ENCODE results near the gene FBLN5.

Gene FBLN5

GRCh38 chr14:91835197-91835919, 112.1 kb downstream of the FBLN5 start:
- H3F3A ChIP-seq (ENCODE audit: control insufficient read depth, insufficient read depth): 0 out of 2 replicates have a peak, but pooled peaks cover 9% of the 10 kb centered on the region
- no peaks in the 10 kb centered on the region for H3K79me2 ChIP-seq (ENCODE audit: control insufficient read depth, low read length)
- peaks cover 37% of the 10 kb centered on the region for H3K27me3 ChIP-seq (ENCODE audit: control insufficient read depth, low read length)
- no peaks in the 10 kb centered on the region for H3K36me3 ChIP-seq (ENCODE audit: control insufficient read depth, low read length)
- H3K4me2 ChIP-seq (ENCODE audit: low read length): peak overlapping the region; percentile 68
- peaks cover 33% of the 10 kb centered on the region for H3K4me1 ChIP-seq (ENCODE audit: control insufficient read depth, low read length)
- no peaks in the 10 kb centered on the region for H3K9me2 ChIP-seq (replicated peaks; ENCODE audit: control insufficient read depth, low read length)
- H3K4me3 ChIP-seq (ENCODE audit: low read length): peak overlapping the region; percentile 84
- no peaks in the 10 kb centered on the region for H4K20me1 ChIP-seq (ENCODE audit: control insufficient read depth, insufficient read depth, low read depth, low read length)
- no peak overlapping the region for H3K27ac ChIP-seq (ENCODE audit: low read depth, low read length)
- TF ChIP-seq CTCF (IDR thresholded peaks at IDR 0.05; ENCODE audit: low read depth, low read length, poor library complexity, severe bottlenecking) (no peak), EZH2phosphoT487 (IDR thresholded peaks at IDR 0.05; ENCODE audit: borderline replicate concordance, low read length) (no peak)
- peaks cover 6% of the 10 kb centered on the region; the same call in 1 of the 2 replicates for H3K9me3 ChIP-seq (ENCODE audit: control insufficient read depth, insufficient read depth, low read length)

GRCh38 chr14:91834571-91834970, 112.9 kb downstream of the FBLN5 start:
- no peak for TF ChIP-seq EZH2phosphoT487 (IDR thresholded peaks at IDR 0.05; ENCODE audit: borderline replicate concordance, low read length)
- TF ChIP-seq CTCF (IDR thresholded peaks at IDR 0.05; ENCODE audit: low read depth, low read length, poor library complexity, severe bottlenecking): no peak

DNA sequence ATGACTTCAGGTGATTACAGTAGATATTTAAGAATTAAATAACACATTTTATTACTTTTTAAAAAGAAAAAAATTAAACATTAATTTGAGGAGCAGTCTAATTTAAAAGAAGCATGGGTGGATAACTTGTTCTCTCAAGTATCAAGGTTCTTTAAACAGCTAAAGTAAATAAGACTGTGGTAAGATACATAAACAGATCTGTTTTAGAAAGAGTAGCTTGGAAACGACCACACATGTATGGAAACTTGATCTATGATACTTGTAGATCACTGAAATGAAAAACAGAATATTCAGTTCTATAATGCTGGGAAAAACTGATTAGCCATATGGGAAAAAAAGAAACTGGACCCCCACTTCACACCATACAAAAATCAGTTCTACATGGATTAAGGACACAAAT, 116.2 kb downstream of the FBLN5 start:
- Histone ChIP-seq H3K4me1 (ENCODE audit: control insufficient read depth, low read length) (peaks cover 7% of the 10 kb centered on the region), H3K36me3 (ENCODE audit: control insufficient read depth, low read length) (no peaks in the 10 kb centered on the region), H3K9me3 (ENCODE audit: control insufficient read depth, insufficient read depth, low read length) (no peaks in the 10 kb centered on the region), H3K4me3 (ENCODE audit: low read length) (no peak overlapping the region), H3K4me2 (ENCODE audit: low read length) (no peak overlapping the region), H3K79me2 (ENCODE audit: control insufficient read depth, low read length) (no peaks in the 10 kb centered on the region), H3K27me3 (ENCODE audit: control insufficient read depth, low read length) (peaks cover 30% of the 10 kb centered on the region), H3K9me2 (replicated peaks; ENCODE audit: control insufficient read depth, low read length) (no peaks in the 10 kb centered on the region), H3F3A (ENCODE audit: control insufficient read depth, insufficient read depth) (0 out of 2 replicates have a peak, but pooled peaks cover 5% of the 10 kb centered on the region), H3K27ac (ENCODE audit: low read depth, low read length) (no peak overlapping the region), H4K20me1 (ENCODE audit: control insufficient read depth, insufficient read depth, low read depth, low read length) (no peaks in the 10 kb centered on the region)
- TF ChIP-seq CTCF (IDR thresholded peaks at IDR 0.05; ENCODE audit: low read depth, low read length, poor library complexity, severe bottlenecking): no peak
- no peak for TF ChIP-seq EZH2phosphoT487 (IDR thresholded peaks at IDR 0.05; ENCODE audit: borderline replicate concordance, low read length)

More at GRCh38 chr14:91834571-91834970, 112.9 kb downstream of the FBLN5 start:
- no peak overlapping the region for H3K4me3 ChIP-seq (ENCODE audit: low read length)
- no peaks in the 10 kb centered on the region for H4K20me1 ChIP-seq (ENCODE audit: control insufficient read depth, insufficient read depth, low read depth, low read length)
- H3F3A ChIP-seq (ENCODE audit: control insufficient read depth, insufficient read depth): 0 out of 2 replicates have a peak, but pooled peaks cover 5% of the 10 kb centered on the region
- H3K79me2 ChIP-seq (ENCODE audit: control insufficient read depth, low read length): no peaks in the 10 kb centered on the region
- peaks cover under 1% of the 10 kb centered on the region; the same call in 1 of the 2 replicates for H3K9me3 ChIP-seq (ENCODE audit: control insufficient read depth, insufficient read depth, low read length)
- no peaks in the 10 kb centered on the region for H3K36me3 ChIP-seq (ENCODE audit: control insufficient read depth, low read length)
- peaks cover 39% of the 10 kb centered on the region for H3K27me3 ChIP-seq (ENCODE audit: control insufficient read depth, low read length)
- no peaks in the 10 kb centered on the region for H3K9me2 ChIP-seq (replicated peaks; ENCODE audit: control insufficient read depth, low read length)
- H3K4me1 ChIP-seq (ENCODE audit: control insufficient read depth, low read length): peaks cover 25% of the 10 kb centered on the region
- no peak overlapping the region for H3K4me2 ChIP-seq (ENCODE audit: low read length)
- H3K27ac ChIP-seq (ENCODE audit: low read depth, low read length): no peak overlapping the region
